NCI-H82 treated with DMSO at 0.1 percent for 48 hours (cell line): ENCODE data around the gene HSDL2.
"Not testable (repeated sequence)": the region's sequence is repeated elsewhere in the genome, so short reads cannot be mapped to it uniquely, and the experiment has no call there.

Source experiments
- DNase-seq: peaks from one replicate; lab custom pipeline; 2025; ENCODE audit not compliant: unreplicated experiment; lab: John Stamatoyannopoulos, UW

Gene HSDL2

GRCh38 chr9:112365257-112365656 is 14.7 kb upstream of the HSDL2 start:
- not testable (repeated sequence) for DNase-seq

- DNase-seq, result no peak
These were observed 13.3 kb upstream of the HSDL2 start for GRCh38 chr9:112366591-112366990.

GRCh38 chr9:112367465-112367864 is 12.4 kb upstream of the HSDL2 start:
- DNase-seq, result no peak

DNA sequence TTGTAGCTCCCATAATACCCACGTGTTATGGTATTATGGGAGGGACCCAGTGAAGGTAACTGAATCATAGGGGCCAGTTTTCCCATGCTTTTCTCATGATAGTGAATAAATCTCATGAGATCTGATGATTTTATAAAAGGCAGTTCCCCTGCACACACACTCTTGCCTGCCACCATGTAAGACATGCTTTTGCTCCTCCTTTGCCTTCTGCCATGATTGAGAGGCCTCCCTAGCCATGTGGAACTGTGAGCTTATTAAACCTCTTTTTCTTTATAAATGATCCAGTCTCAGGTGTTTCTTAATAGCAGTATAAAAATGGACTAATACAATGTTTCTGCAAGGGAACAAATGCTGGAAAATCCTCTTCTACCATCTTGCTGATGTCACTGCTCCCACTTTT is 10.1 kb upstream of the HSDL2 start:
- no peak for DNase-seq

DNA sequence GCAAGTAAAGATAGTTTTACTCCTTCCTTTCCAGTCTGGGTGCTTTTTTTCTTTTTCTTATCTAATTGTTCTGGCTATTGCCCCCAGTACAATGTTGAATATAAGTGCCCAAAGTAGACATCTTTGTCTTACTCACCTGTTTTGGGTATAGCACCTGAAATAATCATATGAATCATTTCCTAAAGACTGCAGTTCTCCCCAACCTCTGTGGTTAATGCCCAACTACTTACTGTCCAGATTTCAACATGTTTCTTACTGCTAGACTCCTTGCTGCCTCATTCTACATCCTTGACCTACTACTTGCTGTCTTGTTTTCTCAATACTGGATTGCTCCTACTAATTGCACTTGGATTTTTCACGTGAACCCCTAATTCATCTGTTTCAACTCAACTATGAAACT is 8.8 kb upstream of the HSDL2 start:
- DNase-seq, result no peak

GRCh38 chr9:112373666-112374065 is 6.2 kb upstream of the HSDL2 start:
- DNase-seq, result not testable (repeated sequence)

DNA sequence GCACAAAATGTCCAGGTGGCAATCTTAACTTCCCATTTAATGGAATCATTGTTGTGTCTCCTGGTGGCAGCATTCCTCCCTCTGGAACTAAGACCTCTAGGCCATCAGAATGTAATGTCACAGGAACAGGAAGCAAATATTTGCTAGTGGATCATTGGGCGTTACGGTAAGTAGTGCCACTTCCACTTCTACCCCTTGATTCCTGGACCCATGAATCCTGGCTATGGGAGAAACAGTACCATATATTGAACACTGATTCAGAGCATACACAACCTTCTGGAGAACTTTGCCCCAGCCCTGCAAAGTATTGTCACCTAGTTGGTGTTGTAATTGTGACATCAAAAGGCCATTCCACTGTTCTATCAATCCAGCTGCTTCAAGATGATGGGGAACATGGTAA is 5.7 kb upstream of the HSDL2 start:
- DNase-seq, result not testable (repeated sequence)

GRCh38 chr9:112375361-112375760 is 4.5 kb upstream of the HSDL2 start:
- no peak for DNase-seq

GRCh38 chr9:112377087-112377486 is 2.8 kb upstream of the HSDL2 start:
- DNase-seq, result no peak

DNA sequence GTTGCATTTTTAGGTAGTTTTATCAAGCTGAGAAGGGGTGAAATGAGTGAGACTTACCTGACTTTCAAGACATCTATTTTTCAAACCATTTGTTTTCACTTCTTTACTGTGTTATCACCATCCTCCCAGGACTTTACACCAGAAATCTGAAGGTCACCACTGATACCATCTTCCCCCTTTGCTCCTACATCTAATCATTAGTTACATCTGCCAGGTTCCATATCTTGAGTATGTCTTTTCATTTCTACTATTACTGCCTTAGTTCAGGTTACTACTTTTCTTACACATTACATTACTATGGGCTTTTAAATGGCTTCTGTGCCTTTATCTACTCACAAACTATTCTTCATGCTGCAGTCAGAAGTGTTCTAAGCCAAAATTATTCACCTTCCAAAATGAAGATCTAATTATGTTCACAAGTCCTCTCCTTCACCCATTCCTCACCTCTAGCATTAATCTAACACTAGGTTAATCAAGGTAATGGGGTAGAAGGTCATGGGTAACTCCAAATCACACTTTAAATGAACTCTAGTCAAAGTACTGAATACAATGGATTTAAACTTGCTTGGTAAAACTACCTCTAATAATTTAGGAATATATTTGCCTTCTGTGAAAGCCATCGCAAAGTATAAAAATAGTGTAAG is 2.1 kb upstream of the HSDL2 start:
- no peak for DNase-seq

DNA sequence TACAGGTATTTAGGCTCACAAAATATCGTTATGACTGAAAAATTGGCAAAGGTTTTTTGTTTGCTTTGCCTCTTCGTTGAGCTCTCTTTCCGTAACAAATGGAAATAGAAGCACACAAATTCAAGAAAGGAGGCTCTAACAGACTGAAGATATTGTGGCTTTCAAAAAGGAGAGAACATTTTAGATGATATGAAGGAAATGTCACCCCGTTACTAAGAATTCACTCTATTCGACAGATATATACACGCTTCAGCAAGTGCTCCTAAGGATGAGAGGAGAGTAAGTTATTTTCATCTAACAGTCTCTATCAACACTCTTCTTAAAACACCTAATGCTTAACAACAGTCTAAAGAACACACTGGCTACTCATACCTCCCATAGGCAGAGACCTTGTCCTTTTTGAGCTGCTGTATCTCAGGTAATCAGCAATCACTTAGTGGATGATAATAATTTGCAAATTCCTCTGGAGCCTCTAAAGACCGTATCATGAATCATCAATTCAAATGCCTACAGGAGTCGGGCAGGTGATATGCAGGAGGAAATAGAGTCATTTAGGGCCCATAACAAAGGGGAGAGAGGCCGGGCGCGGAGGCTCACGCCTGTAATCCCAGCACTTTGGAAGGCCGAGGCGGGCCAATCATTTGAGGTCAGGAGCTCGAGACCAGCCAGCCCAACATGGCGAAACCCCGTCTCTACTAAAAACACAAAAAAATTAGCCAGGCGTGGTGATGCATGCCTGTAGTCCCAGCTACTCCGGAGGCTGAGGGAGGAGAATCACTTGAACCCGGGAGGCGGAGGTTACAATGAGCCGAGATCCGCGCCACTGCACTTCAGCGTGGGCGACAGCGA is 1.4 kb upstream of the HSDL2 start:
- DNase-seq, result no peak

DNA sequence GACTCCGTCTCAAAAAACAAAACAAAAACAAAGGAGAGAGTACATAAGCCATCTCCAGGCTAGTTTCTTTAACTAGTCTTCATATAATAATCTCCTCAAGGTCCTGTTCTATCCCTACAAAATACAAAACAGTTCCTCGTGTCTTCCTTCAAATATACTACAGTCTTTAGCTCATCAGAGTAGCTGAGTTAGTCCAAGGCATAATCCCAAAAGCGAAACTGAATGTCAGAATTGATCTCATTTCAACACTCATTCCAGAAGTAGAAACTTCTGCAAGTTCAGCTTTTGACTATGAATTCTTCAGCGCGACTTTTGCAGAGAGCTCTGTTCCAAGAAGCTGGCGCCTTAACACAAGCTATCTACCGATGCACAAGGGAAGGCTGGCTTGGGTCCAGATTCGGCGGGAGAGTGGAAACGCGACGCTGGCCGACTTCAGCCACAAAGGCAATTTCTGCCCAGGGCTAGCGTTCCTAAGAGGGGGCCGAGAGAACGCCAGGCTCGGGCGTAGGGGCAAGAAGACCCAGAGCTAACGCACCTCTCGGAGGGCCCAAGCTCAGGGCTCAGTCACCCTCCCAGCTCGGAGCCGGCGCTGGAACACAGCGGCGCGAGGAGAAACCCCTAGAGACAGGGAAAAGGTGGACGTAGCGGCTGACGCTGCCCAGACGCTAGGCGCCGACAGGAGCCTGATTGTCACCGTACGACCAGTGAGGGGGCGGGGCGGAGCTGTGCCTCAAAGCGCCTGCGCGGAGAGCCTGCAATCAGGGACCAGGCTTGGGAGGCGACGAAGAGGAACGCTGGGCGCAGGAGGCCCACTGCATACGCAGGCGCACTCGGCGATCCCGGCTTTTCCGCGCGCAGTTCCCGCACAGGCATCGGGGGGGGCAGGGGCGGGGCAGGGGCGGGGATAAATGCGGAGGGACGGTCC is 469 bp upstream of the HSDL2 start:
- peak; percentile 94 for DNase-seq

DNA sequence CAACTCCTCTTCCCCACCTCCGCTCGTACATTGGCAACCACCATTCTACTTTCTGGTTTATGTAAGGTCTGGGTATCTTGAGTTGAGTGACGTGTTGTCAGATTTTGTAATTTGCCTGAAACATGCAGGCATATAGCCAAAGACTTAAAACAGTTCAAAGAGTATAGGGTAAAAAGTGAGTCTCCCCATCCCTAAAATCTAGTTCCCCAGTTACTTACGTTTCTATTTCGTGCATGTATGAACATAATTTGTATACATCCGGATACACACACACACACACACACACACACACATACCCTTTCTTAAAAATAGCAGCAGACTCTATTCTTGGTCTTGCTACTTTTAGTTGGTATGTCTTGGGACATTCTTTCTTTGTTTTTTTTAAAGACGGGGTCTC is 915 bp downstream of the HSDL2 start:
- no peak for DNase-seq

DNA sequence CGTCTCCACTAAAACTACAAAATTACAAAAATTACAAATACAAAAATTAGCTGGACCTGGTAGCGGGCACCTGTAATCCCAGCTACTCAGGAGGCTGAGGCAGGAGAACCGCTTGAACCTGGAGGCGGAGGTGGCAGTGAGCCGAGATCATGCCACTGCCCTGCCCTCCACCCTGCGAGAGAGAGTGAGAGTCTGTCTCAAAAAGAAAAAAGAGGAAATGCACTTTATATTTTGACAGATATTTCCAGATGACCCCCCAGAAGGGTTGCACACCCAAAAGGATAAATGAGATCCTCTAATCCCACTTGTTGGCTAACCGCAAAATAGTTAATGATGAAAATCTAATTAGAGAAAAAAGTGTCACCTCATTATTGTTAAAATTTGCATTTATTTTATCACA is 2.2 kb downstream of the HSDL2 start:
- DNase-seq, result no peak

DNA sequence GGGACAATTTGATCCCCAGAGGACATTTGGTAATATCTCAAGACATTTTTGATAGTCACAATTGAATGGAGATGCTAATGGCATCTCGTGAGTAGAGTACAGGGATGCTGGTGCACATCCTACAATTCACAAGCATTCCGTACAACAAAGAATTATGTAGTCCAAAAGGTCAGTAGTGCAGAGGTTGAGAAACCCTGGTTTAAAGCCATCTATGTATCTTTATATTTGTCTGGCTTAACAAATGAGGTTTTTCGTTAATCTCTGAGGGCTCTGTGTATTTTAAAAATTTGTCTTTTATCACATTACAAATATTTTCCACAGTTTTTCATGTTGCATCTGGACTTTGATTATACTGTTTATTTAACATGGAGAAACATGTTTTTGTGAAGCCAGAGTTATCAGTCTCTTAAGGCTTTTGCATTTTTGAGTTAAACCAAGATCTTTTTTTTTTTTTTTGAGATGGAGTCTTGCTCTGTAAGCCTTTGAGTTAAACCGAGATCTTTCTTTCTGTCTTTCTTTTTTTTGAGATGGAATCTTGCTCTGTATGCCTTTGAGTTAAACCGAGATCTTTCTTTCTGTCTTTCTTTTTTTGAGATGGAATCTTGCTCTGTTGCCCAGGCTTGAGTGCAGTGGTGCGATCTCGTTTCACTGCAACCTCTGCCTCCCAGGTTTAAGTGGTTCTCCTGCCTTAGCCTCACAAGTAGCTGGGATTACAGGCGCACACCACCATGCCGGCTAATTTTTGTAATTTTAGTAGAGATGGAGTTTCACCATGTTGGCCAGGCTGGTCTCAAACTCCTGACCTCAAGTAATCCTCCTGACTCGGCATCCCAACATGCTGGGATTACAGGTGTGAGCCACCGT is 2.8 kb downstream of the HSDL2 start:
- no peak for DNase-seq

GRCh38 chr9:112384219-112384618 is 4.3 kb downstream of the HSDL2 start:
- no peak for DNase-seq

GRCh38 chr9:112384690-112385089 is 4.8 kb downstream of the HSDL2 start:
- no peak for DNase-seq

DNA sequence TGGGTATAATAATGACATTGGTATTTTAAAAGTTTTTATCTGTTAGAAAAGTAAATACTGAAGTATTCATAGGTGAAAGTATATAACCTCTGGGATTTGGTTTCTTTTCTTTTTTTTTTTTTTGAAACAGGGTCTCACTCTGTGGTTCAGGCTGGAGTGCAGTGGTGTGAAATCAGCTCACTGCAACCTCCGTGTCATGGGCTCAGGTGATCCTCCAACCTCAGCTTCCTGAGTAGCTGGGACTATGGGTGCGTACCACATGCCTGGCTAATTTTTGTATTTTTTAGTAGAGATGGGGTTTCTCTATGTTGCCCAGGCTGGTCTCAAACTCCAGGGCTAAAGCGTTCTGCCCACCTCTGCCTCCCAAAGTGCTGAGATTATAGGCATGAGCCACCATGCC is 7.2 kb downstream of the HSDL2 start:
- no peak for DNase-seq

- DNase-seq, result not testable (repeated sequence)
These were observed 10.0 kb downstream of the HSDL2 start for GRCh38 chr9:112389897-112390296.

- DNase-seq, result not testable (repeated sequence)
These were observed 12.1 kb downstream of the HSDL2 start for GRCh38 chr9:112391936-112392560.
